Measurements from ENCODE around the gene ZNF296.

Gene ZNF296

GRCh38 chr19:45071545-45071938, 4.7 kb downstream of the ZNF296 start:
- H3K27me3 ChIP-seq (ENCODE audit: insufficient read depth, low read depth, severe bottlenecking) = no peaks in the 10 kb centered on the region
- H3K9me3 ChIP-seq (ENCODE audit: severe bottlenecking) = no peaks in the 10 kb centered on the region
- no peak overlapping the region for H3K4me3 ChIP-seq (ENCODE audit: low read depth, low read length)
- H3K27ac ChIP-seq = no peak overlapping the region
- peaks cover 42% of the 10 kb centered on the region for H3K36me3 ChIP-seq
- no peak for DNase-seq
- TF ChIP-seq CTCF (IDR thresholded peaks at IDR 0.05; ENCODE audit: low read depth, low read length) = no peak

- DNase-seq = no peak
- Histone ChIP-seq H3K27ac (no peak overlapping the region), H3K9me3 (ENCODE audit: severe bottlenecking) (no peaks in the 10 kb centered on the region), H3K4me3 (ENCODE audit: low read depth, low read length) (no peak overlapping the region), H3K36me3 (peaks cover 42% of the 10 kb centered on the region), H3K27me3 (ENCODE audit: insufficient read depth, low read depth, severe bottlenecking) (no peaks in the 10 kb centered on the region)
- no peak for TF ChIP-seq CTCF (IDR thresholded peaks at IDR 0.05; ENCODE audit: low read depth, low read length)
Measured at GRCh38 chr19:45070861-45071544, 5.3 kb downstream of the ZNF296 start.

GRCh38 chr19:45070214-45070613, 6.1 kb downstream of the ZNF296 start:
- DNase-seq = no peak
- Histone ChIP-seq H3K36me3 (peaks cover 42% of the 10 kb centered on the region), H3K27me3 (ENCODE audit: insufficient read depth, low read depth, severe bottlenecking) (no peaks in the 10 kb centered on the region), H3K27ac (no peak overlapping the region), H3K9me3 (ENCODE audit: severe bottlenecking) (no peaks in the 10 kb centered on the region), H3K4me3 (ENCODE audit: low read depth, low read length) (no peak overlapping the region)
- no peak for TF ChIP-seq CTCF (IDR thresholded peaks at IDR 0.05; ENCODE audit: low read depth, low read length)

- H3K27me3 ChIP-seq (ENCODE audit: insufficient read depth, low read depth, severe bottlenecking) = no peaks in the 10 kb centered on the region
- TF ChIP-seq CTCF (IDR thresholded peaks at IDR 0.05; ENCODE audit: low read depth, low read length) = no peak
- H3K4me3 ChIP-seq (ENCODE audit: low read depth, low read length) = no peak overlapping the region
- H3K9me3 ChIP-seq (ENCODE audit: severe bottlenecking) = no peaks in the 10 kb centered on the region
- DNase-seq = peak; percentile 35
- H3K27ac ChIP-seq = no peak overlapping the region
- H3K36me3 ChIP-seq = peaks cover 51% of the 10 kb centered on the region
Measured at GRCh38 chr19:45069056-45069455, 7.2 kb downstream of the ZNF296 start.

- H3K36me3 ChIP-seq = peaks cover 58% of the 10 kb centered on the region
- no peaks in the 10 kb centered on the region for H3K27me3 ChIP-seq (ENCODE audit: insufficient read depth, low read depth, severe bottlenecking)
- H3K27ac ChIP-seq = no peak overlapping the region
- no peak for DNase-seq
- no peaks in the 10 kb centered on the region for H3K9me3 ChIP-seq (ENCODE audit: severe bottlenecking)
- no peak for TF ChIP-seq CTCF (IDR thresholded peaks at IDR 0.05; ENCODE audit: low read depth, low read length)
- no peak overlapping the region for H3K4me3 ChIP-seq (ENCODE audit: low read depth, low read length)
Measured at GRCh38 chr19:45068041-45068440, 8.2 kb downstream of the ZNF296 start.

All from WERI-Rb-1 (cell line).